Activated naive CD4-positive, alpha-beta T cell treated with anti-CD3 and anti-CD28 coated beads, Interleukin-2, amount 10 ng/mL, durations not matched to agents 7 days and 5 days (primary cell): Measurements from ENCODE around the gene ZHX3.
A peak's percentile ranks its signal among the peaks of the same experiment; 100 is the strongest.

ENCODE experiments used
- CTCF ChIA-PET: fragments of 350-600 bp; sonication (Branson Sonifier 250); formaldehyde crosslinking; loops from one replicate; lab custom pipeline; 2021; ENCODE audit warnings: antibody characterized with exemption; lab: Charles Lee
- DNase-seq: peaks from one replicate; pipeline ENCODE4 v3.0.0-alpha.2; 2020
- H3K27ac Mint-ChIP-seq: one replicate; pipeline ENCODE4 v1.8.0; 2021; ENCODE audit warnings: mild to moderate bottlenecking, moderate library complexity, mixed read lengths
- H3K27me3 Mint-ChIP-seq: one replicate; pipeline ENCODE4 v1.8.0; 2021; ENCODE audit warnings: mild to moderate bottlenecking, mixed read lengths
- H3K36me3 Mint-ChIP-seq: one replicate; pipeline ENCODE4 v1.8.0; 2021; ENCODE audit warnings: mixed read lengths
- H3K4me1 Mint-ChIP-seq: one replicate; pipeline ENCODE4 v1.8.0; 2021; ENCODE audit warnings: mixed read lengths
- H3K4me3 Mint-ChIP-seq: one replicate; pipeline ENCODE4 v1.8.0; 2021; ENCODE audit warnings: mild to moderate bottlenecking, moderate library complexity, mixed read lengths
- H3K9me3 Mint-ChIP-seq: one replicate; pipeline ENCODE4 v1.8.0; 2021; ENCODE audit warnings: mixed read lengths

Gene ZHX3

DNA sequence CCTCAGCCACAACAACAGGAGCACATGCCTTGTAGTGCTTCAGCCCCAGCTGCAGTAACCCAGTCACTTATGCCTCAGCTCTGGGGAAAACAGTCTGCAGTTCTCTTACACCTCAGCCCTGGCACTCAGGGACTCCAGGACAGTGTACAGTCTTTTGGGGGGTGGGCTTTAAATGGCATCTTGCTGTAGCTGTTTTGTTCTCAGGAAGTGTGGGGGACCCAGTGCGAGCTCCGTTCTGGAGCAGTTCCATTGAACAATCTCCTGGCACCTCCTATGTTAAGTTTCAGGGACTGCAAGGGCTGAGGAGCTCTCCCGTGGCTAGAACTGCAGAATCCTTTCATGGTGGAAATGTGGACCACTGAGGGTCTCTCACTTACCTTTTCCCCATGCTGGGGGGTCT, 125.0 kb downstream of the ZHX3 start:
- Mint-ChIP-seq H3K27ac (no peak overlapping the region), H3K4me3 (no peak overlapping the region), H3K36me3 (peaks cover 7% of the 10 kb centered on the region), H3K27me3 (no peaks in the 10 kb centered on the region), H3K4me1 (peaks cover 20% of the 10 kb centered on the region), H3K9me3 (peaks cover 18% of the 10 kb centered on the region)
- CTCF ChIA-PET = interaction anchor here (0.9 to 1.8 kb wide), 2 partner anchors 20 to 40 kb away, joined by 3 to 4 read pairs; no protein-coding TSS in a partner anchor
- DNase-seq = no peak

DNA sequence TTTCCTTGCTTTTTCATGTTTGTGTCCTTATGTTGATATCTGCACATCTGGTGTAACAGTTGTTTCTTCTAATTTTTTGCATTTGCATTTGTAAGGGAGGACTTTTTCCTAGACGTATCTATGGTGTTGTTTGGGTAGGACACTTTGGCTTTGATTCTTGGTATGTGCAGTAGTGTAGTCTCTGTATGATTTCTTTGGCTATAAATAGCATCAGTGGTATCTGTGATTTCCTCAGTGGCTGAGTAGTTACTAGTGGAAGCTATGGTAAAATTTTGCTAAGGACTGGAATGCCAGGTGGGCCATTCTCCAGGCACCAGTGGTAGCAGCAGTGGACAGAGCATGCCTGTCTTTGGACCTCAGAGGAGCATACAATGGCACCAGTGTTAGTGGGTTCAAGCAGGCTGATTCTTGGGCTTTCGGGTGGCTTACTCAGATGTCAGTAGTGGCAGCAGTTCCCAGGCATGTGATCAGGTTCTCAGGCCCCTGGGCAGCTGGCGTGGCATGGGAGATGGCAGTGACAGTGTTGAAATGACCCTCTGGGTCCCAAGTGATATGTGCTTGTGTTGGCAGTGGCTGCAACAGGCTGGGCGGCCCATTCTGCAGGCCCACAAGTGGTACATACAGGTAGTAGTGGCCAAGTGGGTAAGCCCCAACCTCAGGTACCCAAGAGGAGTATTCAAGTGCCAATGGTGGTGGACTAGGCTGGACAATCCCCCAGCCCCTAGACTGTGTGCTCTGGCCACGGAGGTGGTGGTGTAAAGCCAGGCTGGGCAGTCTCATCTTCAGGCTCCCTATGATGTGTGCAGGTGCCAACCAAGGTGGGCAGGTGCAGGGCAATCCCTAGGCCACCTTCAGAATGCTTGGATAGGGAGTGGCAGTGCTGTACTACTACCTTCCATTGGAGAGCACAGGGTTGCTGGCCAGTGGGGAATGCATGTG, 125.7 kb downstream of the ZHX3 start:
- CTCF ChIA-PET = interaction anchor here (0.7 to 1.8 kb wide), 3 partner anchors 19 to 225 kb away, joined by 3 to 4 read pairs (median 3); no protein-coding TSS in a partner anchor
- Mint-ChIP-seq H3K9me3 (peaks cover 18% of the 10 kb centered on the region), H3K36me3 (peaks cover 7% of the 10 kb centered on the region), H3K27me3 (no peaks in the 10 kb centered on the region), H3K4me3 (no peak overlapping the region), H3K4me1 (peaks cover 20% of the 10 kb centered on the region), H3K27ac (no peak overlapping the region)
- no peak for DNase-seq

DNA sequence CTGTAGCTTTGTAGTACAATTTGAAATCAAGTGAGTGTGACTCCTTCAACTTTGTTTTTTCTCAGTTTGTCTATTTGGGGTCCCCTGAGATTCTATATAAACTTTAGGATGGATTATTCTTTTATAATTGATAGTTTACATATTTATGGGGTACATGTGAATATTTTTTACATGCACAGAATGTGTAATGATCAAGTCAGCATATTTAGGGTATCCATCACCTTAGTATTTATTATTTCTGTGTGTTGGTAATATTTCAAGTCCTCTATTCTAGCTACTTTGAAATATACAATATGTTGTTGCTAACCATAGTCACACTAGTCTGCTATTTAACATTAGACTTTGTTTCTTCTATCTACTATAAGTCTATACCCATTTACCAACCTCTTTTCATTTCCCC, 129.9 kb downstream of the ZHX3 start:
- no peak overlapping the region for H3K27ac Mint-ChIP-seq
- no peak overlapping the region for H3K4me3 Mint-ChIP-seq
- peaks cover 15% of the 10 kb centered on the region for H3K9me3 Mint-ChIP-seq
- no peak for DNase-seq
- CTCF ChIA-PET = no interaction called here
- H3K27me3 Mint-ChIP-seq = no peaks in the 10 kb centered on the region
- H3K4me1 Mint-ChIP-seq = no peaks in the 10 kb centered on the region
- peaks cover 3% of the 10 kb centered on the region for H3K36me3 Mint-ChIP-seq

DNA sequence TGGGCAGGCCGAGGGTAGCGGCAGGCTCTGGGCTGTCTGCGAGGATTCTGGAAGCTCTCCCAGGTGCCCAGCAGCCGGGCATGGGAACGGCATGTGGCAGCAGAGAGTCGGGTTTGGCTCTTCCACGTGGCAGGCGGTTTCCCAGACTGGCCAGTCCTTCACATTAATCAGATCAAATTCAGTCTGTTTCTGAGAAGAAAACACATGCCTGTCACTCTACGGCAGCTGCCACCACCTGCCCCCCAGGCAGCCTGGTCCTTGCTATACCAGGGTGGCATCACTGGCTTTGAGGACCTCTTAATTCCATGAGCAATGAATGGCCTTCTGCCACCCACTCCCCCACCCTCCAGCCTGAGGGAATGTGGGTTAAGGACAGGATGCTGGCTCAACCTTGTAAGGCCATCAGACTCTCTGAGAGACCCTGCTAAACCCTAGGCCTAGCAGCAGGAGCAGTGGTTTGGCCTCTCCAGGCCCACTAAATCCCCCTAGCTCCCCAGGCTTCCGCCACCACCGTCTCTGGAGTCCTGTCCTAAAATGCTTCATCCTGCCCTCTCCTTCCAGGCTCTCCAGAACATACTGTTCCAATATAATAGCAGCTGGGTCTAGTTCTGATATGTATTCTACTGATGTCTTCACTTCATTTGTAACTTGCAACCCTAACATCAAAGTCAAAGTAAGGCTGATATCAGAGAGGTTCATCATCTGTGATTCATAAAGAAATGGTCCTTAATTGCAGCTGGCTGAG, 132.3 kb downstream of the ZHX3 start:
- no peaks in the 10 kb centered on the region for H3K27me3 Mint-ChIP-seq
- H3K9me3 Mint-ChIP-seq = peaks cover 3% of the 10 kb centered on the region
- CTCF ChIA-PET = interaction anchor here (1.2 to 1.3 kb wide), 2 partner anchors 15 to 154 kb away, joined by 3 to 4 read pairs; no protein-coding TSS in a partner anchor
- H3K36me3 Mint-ChIP-seq = peaks cover 6% of the 10 kb centered on the region
- peaks cover 6% of the 10 kb centered on the region for H3K4me1 Mint-ChIP-seq
- H3K4me3 Mint-ChIP-seq = no peak overlapping the region
- peak; percentile 19 for DNase-seq
- no peak overlapping the region for H3K27ac Mint-ChIP-seq

DNA sequence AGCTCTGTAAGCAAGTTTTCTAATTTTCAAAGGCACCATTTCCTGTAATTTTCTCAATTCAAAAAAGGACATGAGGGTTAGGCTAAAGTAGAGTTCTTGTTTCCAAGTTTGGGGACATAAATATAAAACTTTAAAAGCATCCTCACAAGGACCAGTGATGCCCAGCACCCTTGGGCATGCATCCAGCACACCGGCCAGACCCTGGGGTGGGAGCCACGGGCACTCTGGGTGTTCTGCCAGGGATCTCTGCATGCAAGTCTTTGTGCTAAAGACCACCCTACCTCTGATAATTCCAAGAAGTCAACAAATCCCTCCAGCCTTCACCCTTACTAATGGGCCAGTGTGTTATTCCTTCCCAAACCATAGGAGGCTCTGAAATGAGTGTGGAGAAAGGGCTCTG, 133.7 kb downstream of the ZHX3 start:
- DNase-seq = no peak
- peaks cover 11% of the 10 kb centered on the region for H3K36me3 Mint-ChIP-seq
- no peak overlapping the region for H3K4me3 Mint-ChIP-seq
- no peaks in the 10 kb centered on the region for H3K27me3 Mint-ChIP-seq
- H3K4me1 Mint-ChIP-seq = peaks cover 6% of the 10 kb centered on the region
- CTCF ChIA-PET = interaction anchor here (1.2 kb wide), 1 partner anchor 13 kb away, joined by 3 read pairs; no protein-coding TSS in a partner anchor
- no peaks in the 10 kb centered on the region for H3K9me3 Mint-ChIP-seq
- no peak overlapping the region for H3K27ac Mint-ChIP-seq

DNA sequence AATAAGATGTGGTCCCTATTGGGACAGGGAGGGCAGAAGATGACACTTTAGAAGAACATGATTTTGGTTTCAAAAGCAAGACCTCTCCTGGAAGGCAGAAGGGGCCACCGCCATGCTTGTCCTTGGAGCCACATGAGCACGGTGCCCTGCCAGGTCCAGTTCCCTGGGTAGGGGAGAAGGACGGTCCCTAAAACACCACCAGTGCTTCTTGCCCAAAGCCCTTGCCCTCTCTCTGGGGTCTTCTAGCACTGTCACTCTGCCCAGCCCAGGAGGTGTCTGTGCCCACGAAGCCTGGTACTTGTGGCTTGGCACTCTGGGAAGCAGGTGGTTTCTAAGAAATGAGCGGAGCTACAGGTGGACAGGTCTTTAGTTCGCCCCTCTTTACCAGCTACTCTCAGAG, 134.1 kb downstream of the ZHX3 start:
- Mint-ChIP-seq H3K9me3 (no peaks in the 10 kb centered on the region), H3K27ac (no peak overlapping the region), H3K4me3 (no peak overlapping the region), H3K4me1 (peaks cover 6% of the 10 kb centered on the region), H3K36me3 (peaks cover 11% of the 10 kb centered on the region), H3K27me3 (no peaks in the 10 kb centered on the region)
- peak; percentile 17 for DNase-seq
- CTCF ChIA-PET = interaction anchor here (1.2 kb wide), 1 partner anchor 13 kb away, joined by 3 read pairs; no protein-coding TSS in a partner anchor

DNA sequence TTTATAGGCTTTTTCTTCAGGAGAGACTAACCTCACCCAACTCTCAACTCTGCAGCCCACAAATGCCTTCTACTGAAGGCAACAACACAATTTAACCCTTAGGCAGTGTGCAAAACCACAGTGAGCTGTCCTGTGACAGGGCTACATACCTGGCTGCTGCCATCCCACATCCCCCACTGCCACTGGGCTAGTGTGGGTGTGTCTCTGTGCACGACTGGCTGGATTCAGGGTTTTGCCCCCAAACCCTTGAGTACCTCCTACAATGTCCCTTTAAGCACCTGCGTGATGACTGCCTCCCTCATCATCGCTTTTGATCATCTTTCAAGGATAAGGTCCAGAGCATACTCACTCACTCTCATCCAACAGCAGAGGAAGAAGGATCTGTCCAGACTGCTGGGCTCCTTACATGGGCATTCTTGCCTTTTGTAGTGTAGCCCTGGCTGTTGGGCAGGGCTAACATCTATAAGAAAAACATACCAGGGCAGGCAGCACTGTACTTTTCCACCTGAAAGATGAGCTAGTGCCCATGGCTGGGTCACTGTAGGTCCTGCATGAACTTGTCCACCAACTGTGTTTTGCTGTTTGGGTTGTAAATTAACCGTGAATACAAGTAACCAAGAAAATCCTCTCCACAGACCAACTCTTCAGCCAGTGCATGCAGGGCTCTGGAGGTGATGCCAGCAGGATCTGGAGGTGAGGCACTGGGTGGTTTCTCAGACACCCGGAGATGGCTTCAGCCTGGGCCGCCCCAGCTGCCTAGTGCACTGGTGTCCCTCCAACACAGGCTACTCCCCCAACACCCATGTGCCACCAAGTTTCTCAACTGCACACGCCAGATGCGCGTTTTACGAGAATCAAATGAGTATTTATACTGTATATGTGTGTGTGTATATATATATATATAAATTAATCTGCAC, 135.0 kb downstream of the ZHX3 start:
- no peaks in the 10 kb centered on the region for H3K9me3 Mint-ChIP-seq
- CTCF ChIA-PET = interaction anchor here (0.9 to 3.7 kb wide), 4 partner anchors 10 to 157 kb away, joined by 3 to 12 read pairs (median 4); no protein-coding TSS in a partner anchor
- peaks cover 6% of the 10 kb centered on the region for H3K4me1 Mint-ChIP-seq
- no peak overlapping the region for H3K4me3 Mint-ChIP-seq
- peak overlapping the region; percentile 35 for H3K27ac Mint-ChIP-seq
- peak; percentile 17 for DNase-seq
- no peaks in the 10 kb centered on the region for H3K27me3 Mint-ChIP-seq
- H3K36me3 Mint-ChIP-seq = peaks cover 16% of the 10 kb centered on the region

DNA sequence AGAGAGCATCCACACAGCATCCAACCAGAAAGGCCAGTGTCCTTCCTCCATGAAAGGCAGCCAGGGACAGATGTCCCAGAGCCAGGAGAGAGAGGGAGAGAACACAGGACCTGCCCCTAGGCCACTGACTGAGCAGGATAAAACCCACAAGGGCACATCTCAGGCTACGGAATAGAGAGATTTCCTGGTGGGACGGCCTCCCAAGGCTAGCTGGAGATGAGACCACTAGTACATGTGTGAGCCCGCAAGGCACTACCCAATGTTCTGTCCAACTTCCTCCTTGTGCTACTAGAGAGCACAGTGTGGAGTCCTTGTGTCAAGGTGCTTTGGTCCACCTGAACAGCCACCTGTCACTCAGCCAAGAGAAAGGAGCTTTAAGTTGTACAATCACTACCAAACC, 136.0 kb downstream of the ZHX3 start:
- Mint-ChIP-seq H3K9me3 (no peaks in the 10 kb centered on the region), H3K36me3 (peaks cover 25% of the 10 kb centered on the region), H3K27ac (no peak overlapping the region), H3K4me1 (peaks cover 6% of the 10 kb centered on the region), H3K4me3 (no peak overlapping the region), H3K27me3 (no peaks in the 10 kb centered on the region)
- DNase-seq = peak; percentile 18
- CTCF ChIA-PET = interaction anchor here (1.1 to 3.7 kb wide), 2 partner anchors 46 to 158 kb away, joined by 4 to 12 read pairs; no protein-coding TSS in a partner anchor

DNA sequence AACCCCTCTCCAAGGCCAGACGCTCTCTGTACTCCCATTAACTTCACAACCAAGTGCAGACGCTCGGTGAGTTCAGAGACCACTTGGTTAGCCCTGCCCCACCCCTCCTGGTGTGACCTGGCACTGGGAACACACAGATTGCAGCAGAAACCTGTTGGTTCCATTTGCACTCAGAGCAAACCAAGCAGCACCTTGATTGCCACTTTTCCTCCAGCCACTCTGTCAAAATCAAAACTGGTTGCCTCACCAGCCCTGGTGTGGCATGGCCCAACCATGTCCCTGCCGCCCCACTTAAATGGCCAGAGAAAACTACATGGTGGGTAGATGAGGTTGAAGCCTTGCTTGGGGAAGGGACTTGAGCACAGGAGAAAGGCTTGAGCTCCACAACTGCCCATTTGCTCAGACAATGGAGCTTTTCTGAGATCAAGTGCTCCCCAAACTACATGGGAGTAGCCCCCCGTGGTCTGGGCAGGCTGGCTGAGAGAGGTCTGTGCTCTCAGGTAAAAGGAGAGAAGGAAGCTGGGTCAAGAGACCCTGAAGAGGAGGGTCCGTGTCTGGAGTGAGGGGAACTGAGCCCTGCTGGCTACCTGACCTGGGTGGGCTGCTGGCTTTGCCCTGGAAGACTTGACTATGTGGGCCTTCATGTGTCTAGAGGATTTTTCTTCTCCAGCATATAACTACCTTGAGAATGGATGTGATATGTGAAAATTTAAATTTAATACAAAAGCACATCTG, 136.8 kb downstream of the ZHX3 start:
- Mint-ChIP-seq H3K4me1 (peaks cover 12% of the 10 kb centered on the region), H3K9me3 (no peaks in the 10 kb centered on the region), H3K27ac (peak overlapping the region; percentile 56), H3K36me3 (peaks cover 33% of the 10 kb centered on the region), H3K4me3 (no peak overlapping the region), H3K27me3 (no peaks in the 10 kb centered on the region)
- DNase-seq = peak; percentile 19
- CTCF ChIA-PET = interaction anchor here (3.7 kb wide), 1 partner anchor 46 kb away, joined by 12 read pairs; no protein-coding TSS in a partner anchor

DNA sequence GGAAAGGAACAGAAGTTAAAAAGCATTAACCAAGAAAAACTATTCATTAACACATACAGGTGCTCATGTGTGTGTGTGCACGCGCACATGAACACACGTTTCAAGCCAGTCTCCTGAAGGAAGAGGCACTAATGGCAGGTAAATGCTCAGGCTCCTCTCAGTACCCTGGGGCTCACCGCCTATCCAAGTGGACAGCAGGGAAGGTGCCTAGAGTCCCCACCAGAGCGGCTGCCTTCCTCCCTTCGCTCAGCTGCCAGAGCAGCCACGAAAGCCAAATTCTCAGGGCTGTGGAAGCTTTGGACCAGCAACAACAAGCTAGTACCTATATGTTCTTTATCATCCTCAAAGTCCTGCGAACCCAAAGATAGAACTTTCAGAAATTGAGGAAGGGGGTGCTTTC, 137.6 kb downstream of the ZHX3 start:
- H3K9me3 Mint-ChIP-seq = no peaks in the 10 kb centered on the region
- peak; percentile 18 for DNase-seq
- H3K4me1 Mint-ChIP-seq = peaks cover 16% of the 10 kb centered on the region
- no peaks in the 10 kb centered on the region for H3K27me3 Mint-ChIP-seq
- CTCF ChIA-PET = interaction anchor here (3.7 kb wide), 1 partner anchor 45 kb away, joined by 12 read pairs; no protein-coding TSS in a partner anchor
- no peak overlapping the region for H3K27ac Mint-ChIP-seq
- H3K36me3 Mint-ChIP-seq = peaks cover 40% of the 10 kb centered on the region
- H3K4me3 Mint-ChIP-seq = no peak overlapping the region

DNA sequence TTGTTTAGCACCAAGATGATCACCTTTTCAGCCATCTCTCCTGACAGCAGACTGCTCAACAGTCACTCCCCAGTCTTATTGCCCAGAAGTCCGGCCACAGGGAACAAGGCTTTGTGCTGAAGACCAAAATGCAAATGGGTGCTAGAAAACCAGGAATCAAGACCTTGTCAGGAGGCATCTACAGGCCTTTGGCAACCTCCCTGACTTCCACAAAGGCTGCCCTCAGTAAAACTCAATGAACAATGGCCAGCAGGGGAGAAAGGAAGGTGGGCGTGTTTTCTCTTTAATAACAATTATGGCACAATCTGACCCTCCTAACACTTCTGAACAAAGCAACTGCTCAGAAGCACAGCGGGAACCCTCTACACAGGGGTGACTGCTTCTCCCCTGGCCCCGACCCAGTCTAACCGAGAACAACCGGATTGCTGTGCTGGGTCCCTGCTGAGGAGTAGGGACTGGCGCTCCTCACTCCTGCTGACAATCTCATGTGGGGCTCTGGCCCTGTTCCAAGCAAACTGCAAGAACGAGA, 138.6 kb downstream of the ZHX3 start:
- CTCF ChIA-PET = interaction anchor here (3.7 kb wide), 1 partner anchor 44 kb away, joined by 12 read pairs; no protein-coding TSS in a partner anchor
- peaks cover 48% of the 10 kb centered on the region for H3K36me3 Mint-ChIP-seq
- peak; percentile 12 for DNase-seq
- H3K4me1 Mint-ChIP-seq = peaks cover 22% of the 10 kb centered on the region
- no peak overlapping the region for H3K4me3 Mint-ChIP-seq
- no peaks in the 10 kb centered on the region for H3K9me3 Mint-ChIP-seq
- peak overlapping the region; percentile 73 for H3K27ac Mint-ChIP-seq
- no peaks in the 10 kb centered on the region for H3K27me3 Mint-ChIP-seq

DNA sequence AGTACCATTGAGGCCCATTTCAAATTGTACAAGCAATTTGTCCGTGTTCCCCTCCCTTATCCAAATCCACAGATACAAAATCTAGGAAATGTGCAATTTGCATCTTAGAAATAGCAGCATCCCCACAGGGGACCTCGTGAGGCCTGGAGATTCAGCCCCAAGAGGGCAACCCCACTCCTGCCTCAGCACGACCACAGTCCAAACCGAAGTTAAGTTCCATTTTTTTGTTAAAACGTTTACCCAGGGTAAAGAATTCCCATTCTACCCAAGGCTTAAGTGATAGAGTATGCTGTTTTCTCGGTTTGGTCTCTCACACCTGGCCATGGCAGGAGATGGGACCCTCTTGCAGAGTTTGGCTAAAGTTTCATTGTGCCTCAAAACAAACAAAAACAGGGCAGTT, 139.0 kb downstream of the ZHX3 start:
- no peak for DNase-seq
- H3K36me3 Mint-ChIP-seq = peaks cover 53% of the 10 kb centered on the region
- H3K9me3 Mint-ChIP-seq = no peaks in the 10 kb centered on the region
- no peaks in the 10 kb centered on the region for H3K27me3 Mint-ChIP-seq
- no peak overlapping the region for H3K4me3 Mint-ChIP-seq
- peaks cover 22% of the 10 kb centered on the region for H3K4me1 Mint-ChIP-seq
- H3K27ac Mint-ChIP-seq = peak overlapping the region; percentile 73
- CTCF ChIA-PET = no interaction called here
